ENCODE results near the gene XRCC6.
"Not testable (repeated sequence)": the region's sequence is repeated elsewhere in the genome, so short reads cannot be mapped to it uniquely, and the experiment has no call there.

The XRCC6 gene

DNA sequence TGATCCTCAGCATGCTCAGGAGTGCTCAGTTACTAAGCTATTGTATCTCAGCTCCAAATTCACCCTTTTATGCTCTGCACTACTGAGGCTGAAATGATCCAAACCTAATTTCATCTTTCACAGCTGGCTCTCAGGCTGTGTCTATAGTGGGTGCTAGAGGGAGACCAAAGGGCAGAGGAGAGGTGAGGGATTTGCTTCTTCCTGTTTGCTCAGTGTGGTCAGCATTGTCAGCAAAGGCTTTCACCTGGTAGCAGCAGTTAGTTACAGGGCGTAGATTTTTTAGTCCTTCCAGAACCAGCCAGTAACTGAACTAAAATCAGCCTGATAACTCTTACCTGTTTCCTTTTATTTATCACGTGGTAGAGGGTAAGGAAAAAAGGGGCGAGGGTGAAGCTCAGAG, 33.2 kb downstream of the XRCC6 start:
- DNase-seq, result no peak

DNA sequence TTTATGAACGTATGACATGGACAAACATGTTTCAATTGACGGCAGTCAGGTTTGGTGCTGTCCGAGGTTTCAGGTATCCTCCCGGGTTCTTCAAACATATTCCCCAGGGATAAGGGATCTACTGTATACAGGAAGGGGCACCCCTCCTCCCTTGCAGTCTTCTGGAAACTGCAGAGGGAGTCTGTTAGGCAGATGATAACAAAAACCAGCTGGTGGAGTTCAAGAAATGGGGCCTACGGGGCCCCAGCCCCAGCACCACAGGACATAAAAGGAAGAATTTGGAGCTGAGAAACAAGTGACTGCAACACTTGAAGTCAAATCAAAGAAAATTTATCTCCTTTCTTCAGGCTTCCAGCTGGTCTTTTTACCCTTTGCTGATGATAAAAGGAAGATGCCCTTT, 35.5 kb downstream of the XRCC6 start:
- no peak for DNase-seq

DNA sequence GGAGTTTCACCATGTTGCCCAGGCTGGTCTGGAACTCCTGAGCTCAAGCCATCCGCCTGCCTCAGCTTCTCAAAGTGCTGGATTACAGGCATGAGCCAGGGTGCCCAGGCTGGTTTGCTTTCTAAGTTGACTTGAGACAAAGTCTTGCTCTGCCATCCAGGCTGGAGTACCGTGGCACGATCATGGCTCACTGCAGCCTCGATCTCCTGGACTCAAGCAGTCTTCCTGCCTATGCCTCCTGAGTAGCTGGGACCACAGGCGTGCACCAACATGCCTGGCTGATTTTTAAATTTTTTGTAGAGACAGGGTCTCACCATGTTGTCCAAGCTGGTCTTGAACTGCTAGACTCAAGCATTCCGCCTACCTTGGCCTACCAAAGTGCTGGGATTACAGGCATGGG, 36.6 kb downstream of the XRCC6 start:
- no peak for DNase-seq

DNA sequence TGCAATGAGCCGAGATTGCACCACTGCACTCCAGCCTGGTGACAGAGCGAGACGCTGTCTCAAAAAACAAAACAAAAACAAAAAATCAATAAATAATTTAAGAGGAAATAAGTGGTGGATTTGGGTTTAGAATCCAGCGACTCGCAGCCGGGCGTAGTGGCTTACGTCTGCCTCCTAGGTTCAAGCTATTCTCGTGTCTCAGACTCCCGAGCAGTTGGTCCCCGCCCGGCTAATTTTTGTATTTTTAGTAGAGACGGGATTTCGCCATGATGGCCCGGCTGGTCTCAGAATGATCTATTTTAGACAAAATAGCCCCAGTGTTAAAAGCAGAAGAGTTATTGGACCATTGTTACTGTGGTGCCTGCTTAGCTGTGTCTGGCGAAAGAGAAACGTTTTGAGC, 37.8 kb downstream of the XRCC6 start:
- DNase-seq, result no peak

DNA sequence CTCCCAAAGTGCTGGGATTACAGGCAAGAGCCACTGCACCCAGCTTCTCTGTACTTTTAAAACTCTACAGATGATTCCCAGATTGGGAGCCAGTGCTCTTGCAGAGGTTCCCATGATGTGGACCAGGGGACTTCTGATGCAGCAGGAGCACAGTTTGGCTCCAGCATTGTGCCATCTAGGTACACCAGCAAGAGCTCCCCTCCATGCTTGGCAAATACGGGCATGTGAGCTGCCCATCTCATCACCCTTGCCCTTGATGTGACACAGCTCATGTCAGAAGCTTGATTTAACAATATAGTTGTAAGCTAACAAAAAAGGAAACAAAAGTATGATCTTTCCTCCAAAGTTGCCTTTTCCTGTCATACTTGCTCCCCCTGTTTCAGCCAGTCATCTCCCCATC, 38.8 kb downstream of the XRCC6 start:
- DNase-seq, result no peak

DNA sequence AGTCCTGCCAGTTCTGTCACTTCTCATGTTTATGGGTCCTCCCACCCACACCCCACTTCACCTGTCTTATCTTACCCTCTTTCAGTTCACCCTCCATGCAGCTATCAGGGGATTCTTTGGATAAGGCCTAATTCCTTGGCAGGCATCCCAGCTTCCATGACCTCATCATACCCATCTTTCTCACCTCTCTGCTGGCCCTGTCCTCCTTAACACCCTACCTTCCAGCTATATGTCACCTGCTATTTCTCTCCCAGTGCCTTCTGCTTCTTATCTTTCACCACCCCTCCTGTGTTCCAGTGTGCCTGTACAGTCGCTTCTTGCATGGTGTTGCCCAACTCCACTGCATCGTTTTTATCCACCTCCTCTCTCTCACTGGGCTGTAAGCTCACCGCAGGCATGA, 39.3 kb downstream of the XRCC6 start:
- no peak for DNase-seq

DNA sequence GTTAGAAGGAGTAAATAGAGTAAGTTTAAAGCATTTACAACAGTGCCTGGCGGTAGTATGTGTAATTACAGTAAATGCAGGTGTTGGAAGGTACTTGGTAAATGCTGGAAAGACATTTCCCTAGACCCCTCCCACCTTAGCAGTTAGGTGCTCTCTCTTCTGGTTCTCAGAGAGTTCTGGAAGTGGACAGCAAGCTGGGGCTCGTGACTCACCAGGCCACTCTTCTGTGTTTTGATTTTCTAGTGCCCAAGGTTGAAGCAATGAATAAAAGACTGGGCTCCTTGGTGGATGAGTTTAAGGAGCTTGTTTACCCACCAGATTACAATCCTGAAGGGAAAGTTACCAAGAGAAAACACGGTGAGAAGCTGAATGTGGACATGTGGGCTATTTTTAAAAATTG, 40.0 kb downstream of the XRCC6 start:
- DNase-seq, result no peak

DNA sequence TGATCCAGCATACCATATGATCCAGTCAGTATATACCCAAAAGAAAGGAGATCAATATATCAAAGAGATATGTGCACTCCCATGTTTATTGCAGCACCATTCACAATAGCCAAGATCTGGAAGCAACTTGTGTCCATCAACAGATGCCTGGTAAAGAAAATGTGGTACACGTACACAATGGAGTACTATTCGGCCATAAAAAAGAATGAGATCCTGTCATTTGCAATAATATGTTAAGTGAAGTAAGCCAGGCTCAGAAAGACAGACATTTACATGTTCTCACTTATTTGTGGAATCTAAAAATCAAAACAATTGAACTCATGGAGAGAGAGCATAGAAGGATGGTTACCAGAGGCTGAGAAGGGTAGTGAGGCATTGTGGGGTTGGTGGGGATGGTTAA, 40.6 kb downstream of the XRCC6 start:
- DNase-seq, result no peak

DNA sequence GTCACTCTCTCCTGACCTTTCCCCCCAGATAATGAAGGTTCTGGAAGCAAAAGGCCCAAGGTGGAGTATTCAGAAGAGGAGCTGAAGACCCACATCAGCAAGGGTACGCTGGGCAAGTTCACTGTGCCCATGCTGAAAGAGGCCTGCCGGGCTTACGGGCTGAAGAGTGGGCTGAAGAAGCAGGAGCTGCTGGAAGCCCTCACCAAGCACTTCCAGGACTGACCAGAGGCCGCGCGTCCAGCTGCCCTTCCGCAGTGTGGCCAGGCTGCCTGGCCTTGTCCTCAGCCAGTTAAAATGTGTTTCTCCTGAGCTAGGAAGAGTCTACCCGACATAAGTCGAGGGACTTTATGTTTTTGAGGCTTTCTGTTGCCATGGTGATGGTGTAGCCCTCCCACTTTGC, 42.5 kb downstream of the XRCC6 start:
- not testable (repeated sequence) for DNase-seq

DNA sequence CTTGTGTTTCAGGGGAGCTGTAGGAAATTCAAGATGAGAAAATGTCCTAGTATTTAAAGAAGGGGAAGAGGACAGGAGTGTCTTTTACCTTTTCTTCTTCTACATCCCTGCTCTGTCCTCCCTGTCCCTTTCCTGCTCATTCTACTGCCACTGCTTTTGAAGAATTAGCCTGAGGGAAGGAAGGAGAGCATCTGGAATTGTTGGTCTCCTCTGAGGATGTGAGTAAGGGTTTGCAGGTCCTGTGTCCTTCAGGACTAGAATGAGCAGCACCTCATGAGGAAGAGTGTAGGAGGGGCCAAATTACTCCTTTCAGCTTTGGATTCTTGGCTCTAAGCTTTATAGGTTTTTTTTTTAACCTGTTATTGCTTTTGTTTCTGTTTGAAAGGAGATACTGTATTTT, 43.4 kb downstream of the XRCC6 start:
- DNase-seq, result no peak

DNA sequence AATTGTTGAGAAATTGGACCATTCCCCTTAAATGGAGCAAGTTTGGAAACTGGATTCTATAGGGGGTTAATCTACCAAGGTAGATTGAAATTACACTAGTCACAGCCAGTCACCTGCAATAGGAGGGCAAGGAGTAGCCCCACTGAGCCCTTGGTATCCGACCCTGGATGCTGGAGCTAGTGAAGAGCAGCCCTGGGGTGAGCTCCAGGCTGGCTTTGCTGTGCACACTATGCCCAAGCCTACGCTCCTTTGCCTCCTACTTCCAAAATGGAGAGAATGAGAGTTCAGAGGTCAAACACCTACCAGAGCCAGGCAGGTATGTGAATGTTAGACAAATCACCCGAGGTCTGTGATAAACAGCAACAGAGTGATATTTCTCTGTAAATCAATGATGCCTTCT, 43.9 kb downstream of the XRCC6 start:
- no peak for DNase-seq

DNA sequence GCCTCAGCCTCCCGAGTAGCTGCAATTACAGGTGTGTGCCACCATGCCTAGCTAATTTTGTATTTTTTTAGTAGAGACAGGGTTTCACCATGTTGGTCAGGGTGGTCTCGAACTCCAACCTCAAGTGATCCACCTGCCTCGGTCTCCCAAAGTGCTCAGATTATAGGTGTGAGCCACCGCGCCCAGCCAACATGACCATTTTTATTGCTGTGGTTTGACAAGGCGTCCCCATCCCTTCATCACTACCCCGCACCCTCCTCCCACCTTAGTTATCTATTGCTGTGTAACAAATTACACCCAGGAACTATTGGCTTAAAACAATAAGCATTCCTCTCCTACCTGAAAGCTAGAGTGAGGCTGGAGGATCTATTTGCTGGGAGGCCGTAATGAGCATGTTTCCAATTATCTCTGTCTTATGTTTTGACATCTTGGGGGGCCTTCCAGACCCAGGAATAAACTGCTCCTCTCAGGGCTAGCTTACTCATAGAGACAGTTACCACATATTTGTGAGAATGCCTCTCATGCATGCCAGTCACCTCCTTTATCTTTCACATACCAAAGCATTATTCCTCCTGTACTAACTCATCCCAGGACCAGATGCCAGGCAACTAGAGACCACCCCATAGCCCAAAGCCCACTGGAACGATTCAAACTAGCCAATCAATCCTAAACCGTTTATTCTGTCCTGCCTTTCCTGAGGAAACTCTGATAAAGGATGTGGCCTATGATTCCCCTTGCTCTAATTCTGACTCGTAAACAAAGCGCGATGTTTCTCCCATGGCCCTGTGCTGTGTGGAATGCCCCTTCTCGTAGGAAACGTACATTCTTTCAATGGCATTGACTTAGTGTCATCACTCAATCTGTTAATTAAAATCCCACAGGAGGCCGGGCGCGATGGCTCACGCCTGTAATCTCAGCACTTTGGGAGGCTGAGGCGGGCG, 48.1 kb downstream of the XRCC6 start:
- DNase-seq, result no peak

DNA sequence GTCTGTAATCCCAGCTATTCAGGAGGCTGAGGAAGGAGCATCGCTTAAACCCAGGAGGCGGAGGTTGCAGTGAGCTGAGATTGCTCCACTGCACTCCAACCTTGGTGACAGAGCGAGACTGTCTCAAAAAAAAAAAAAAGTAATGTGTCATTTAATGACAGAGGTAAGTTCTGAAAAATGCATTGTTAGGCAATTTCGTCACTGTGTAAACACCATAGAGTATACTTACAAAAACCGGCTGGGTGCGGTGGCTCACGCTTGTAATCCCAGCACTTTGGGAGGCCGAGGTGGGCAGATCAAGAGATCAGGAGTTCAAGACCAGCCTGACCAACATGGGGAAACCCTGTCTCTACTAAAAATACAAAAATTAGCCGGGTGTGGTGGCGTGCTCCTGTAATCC, 51.0 kb downstream of the XRCC6 start:
- not testable (repeated sequence) for DNase-seq

DNA sequence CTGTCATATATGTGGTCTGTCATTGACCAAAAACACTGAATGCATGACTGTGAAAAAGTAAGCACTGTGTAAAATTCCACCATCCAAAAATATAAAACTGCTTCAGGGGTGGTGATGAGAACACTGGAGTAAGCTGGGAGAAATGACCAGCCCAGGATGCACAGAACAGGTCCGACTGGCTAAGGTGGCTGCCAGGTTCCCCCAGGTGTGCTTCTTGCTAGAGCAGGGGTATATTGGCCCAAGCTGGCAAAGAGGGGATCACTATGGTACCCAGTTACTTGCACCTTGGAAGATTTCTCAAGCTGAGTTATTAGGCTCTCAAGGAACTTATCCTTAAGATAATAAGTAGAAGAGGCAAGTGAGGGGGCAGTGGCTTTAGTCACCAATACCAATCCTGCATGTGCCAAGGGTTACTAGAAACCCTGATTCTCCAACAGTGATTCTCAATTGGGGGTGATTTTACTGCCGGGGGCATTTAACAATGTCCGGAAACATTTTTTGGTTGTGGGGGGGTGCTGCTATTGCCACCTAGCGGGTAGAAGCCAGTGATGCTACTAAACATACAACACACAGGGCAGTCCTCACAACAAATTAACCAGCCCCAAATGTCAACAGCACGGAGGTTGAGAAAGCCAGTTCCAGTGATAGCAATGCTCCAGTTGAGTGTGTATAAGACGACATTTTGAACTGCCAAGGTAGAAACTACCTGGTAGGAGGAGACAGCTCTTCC, 51.9 kb downstream of the XRCC6 start:
- DNase-seq, result no peak

DNA sequence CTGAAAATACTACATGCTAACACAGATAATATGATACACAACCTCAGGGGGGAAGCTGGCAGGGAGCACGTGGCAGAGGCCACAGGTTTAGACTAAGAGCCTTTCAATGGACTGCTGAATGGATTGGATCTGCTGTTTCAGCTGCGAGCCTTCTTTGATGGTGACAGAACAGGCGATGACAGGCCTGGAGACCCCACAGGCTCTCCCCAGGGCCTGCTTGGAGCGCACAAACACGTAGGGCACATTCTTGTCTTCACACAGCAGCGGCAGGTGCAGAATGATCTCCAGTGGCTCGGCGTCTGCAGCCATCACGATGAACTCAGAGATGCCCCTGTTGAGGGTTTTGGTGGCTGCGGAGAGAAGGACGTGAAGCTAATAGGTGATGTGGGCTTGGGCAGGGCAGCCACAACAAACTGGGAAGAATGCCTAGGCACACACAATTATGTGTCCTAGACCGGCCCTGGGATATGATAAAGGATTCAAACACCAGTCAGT, 53.8 kb downstream of the XRCC6 start:
- DNase-seq, result no peak

DNA sequence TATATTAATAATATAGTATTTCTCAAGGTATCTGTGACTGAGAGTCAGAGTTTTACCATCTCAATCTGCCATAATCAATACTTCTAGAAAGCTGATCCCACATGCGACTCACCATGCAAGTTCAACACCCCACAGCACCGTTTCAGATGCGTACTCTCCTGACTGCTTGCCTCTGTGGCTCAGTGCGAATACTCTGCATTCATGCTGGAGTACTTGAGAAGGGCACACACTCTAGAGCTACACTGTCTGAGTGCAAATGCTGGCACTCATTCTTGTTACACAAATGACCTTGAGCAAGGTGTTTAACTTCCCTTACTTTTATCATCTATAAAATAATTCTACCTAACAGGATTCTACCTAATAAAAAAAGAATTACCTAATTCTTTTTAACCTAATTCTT, 55.0 kb downstream of the XRCC6 start:
- DNase-seq, result no peak

DNA sequence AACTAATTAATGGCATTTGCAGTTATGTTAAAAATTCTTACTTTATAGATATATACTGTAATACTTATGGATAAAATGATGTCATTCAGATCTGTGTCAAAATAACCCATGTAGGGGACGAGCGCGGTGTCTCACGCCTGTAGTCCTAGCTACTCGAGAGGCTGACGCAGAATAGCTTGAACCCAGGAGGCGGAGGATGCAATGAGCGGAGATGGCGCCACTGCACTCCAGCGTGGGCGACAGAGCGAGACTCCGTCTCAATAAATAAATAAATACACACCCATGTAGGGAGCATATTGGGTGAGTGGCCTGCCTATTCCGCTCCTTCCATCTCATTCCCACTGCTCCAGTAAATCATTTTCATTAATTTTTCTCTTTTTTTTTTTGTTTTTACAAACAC, 60.5 kb downstream of the XRCC6 start:
- DNase-seq, result peak; percentile 28

DNA sequence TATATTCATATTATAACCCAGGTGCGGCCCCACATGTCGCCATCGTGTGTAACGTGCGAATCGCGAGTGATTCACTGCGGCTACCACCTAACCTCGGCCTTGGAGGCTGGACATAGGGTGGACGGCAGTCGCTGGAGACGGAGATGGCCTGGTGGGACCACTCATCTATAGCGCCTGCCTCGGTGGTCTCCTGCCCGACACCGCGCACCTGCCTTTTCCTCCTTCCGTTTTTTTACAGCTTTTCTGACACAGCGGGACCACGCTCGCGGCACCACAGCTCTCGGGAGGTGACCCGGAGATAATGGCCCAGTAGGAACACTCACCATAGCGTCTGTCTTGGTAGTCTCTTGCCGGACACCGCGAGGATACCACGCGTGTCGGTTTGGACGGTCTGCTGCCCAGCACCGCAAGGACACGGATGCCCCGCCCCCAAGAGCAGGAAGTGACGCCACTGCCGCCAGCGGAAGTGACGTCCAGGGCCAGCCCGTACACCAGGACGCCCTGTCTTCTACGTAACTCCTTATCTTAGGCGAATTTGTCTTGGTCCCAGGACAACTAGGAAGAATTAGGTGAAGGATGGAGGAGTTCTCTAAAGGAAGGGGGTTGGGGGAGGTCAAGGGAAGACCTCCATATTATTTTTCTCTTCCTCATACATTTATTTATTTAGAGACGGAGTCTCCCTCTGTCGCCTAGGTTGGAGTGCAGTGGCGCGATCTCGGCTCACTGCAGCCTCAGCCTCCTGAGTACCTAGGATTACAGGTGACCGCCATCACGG, 61.1 kb downstream of the XRCC6 start:
- DNase-seq, result peak; percentile 83

DNA sequence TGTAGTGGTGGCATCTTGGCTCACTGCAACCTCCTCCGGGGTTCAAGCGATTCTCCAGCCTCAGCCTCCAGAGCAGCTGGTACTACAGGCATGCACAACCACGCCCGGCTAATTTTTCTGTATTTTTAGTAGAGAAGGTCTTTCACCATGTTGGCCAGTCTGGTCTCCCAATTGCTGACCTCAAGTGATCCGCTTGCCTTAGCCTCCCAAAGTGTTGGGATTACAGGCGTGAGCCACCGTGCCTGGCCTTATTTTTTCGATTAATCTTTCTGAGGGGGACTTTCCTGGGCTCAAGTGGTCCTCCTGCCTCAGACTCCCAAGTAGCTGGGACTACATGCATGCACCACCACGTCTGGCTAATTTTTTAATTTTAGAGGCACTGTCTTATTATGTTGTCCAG, 62.0 kb downstream of the XRCC6 start:
- no peak for DNase-seq

DNA sequence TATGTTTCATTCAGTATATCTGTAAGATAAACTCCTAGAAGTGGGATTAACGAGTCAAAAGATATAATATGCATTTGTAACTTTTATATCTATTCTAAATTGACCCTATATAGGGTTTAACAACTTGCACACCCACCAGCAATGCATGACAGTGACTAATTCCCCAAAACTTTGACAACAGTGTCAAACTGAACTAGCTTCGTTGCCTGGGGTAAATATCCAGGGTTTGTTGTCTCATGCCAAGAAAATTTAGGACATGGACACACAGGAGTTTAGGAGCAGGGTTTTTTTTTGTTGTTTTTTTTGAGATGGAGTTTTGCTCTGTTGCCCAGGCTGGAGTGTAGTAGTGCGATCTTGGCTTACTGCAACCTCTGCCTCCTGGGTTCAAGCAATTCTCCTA, 62.5 kb downstream of the XRCC6 start:
- no peak for DNase-seq

DNA sequence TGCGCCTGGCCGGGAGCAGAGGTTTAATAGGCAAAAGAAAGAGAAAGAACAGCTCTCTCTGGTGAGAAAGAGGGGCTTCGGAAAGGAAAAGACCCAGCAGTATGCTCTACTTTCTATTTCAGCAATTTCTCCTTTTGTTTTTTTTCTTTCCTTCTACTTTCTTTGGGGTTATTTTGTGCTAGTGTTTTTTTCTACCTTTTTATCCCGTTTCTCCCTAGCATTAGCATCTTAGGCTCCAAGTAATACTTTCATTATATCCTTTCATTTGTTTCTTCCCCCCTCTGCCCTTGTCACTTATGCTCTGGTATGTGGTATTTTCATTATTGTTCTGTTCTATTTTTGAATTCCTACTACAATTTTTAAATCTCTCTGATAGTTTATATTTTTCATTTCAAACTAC, 63.1 kb downstream of the XRCC6 start:
- no peak for DNase-seq

DNA sequence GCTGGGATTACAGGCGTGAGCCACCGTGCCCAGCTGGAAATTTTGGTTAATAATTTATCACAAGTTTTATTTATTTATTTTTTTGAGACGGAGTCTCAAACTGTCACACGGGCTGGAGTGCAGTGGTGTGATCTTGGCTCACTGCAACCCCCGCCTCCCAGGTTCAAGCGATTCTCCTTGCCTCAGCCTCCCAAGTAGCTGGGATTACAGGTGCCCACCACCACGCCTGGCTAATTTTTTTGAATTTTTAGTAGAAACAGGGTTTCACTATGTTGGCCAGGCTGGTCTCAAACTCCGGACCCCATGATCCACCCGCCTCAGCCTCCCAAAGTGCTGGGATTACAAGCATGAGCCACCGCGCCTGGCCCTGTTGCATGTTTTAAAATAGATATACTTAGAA, 65.8 kb downstream of the XRCC6 start:
- DNase-seq, result not testable (repeated sequence)

DNA sequence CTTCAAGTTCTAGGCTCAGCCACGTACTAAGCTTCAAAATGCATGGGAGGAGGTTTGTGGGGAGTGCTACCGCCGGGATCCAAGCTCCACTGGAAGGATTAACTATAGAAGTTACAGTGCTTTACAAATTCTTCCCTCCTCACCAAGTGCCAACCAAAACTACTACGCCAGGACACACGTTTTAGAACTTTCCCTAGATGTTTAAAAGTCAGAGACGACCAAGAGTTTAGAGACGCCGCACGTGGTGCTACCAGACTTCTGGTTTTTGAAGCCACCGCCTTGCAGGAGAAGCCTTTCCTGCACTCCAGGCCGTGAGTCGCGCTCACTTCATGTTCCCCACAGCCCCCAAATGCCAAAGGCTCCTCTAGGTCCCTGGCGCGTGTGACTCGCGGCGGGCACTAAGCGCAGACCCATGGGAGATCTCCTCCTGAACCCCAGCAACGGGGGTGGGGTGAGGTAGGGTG, 66.8 kb downstream of the XRCC6 start:
- no peak for DNase-seq
